ENCODE data around the gene TAAR9.
A peak's percentile ranks its signal among the peaks of the same experiment; 100 is the strongest.

Gene TAAR9

DNA sequence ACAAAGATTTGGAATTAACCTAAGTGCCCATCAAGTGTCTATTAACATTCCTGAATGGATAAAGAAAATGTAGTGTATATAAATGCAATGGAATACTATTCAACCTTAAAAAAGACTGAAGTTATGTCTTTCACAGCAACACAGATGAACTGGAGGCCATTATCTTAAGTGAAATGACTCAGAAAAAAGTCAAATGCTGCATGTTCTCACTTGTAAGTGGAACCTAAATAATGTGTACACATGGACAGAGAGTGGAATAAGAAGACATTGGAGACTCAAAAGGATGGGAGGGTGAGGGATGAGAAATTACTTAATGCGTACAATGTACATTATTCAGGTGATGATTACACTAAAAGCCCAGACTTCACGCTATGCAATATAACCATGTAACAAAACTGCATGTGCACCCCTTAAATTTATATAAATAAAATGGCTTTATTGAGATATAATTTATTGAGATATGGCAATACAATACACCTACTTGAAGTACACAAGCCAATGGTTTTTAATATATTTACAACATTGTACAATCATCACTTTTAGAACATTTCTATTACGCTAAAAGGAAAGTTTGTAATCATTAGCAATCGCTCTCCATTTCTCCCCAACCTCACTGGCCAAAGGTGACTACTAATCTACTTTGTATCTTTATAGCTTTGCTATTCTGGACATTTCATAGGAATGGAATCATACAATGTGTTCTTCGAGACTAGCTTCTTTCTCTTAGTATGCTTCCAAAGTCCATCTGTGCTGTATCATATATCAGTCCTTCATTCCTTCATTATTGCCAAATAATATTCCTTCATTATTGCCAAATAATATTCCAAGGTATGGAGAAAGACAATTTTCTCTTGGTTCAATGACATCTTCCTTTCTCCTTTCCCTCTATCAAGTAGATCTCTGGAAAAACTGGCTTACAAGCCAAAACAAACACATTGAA lies 30.9 kb upstream of the TAAR9 start:
- TF ChIP-seq POLR2AphosphoS5 (IDR thresholded peaks at IDR 0.05; ENCODE audit: low read depth, low read length) (no peak), SIN3A (IDR thresholded peaks at IDR 0.05; ENCODE audit: borderline replicate concordance, insufficient read depth, low read length) (no peak), REST (IDR thresholded peaks at IDR 0.05; ENCODE audit: insufficient read depth in 1 of 2, low read depth in 2 of 2, low read length in 2 of 2) (no peak), FOXP2 (optimal IDR thresholded peaks at IDR 0.05; ENCODE audit: borderline replicate concordance, extremely low read depth, extremely low read length, insufficient read depth) (no peak), TAF1 (IDR thresholded peaks at IDR 0.05; ENCODE audit: borderline replicate concordance, insufficient read depth, low read length) (peak; percentile 24; the same call in 1 of the 2 replicates)

- no peak for TF ChIP-seq SIN3A (IDR thresholded peaks at IDR 0.05; ENCODE audit: borderline replicate concordance, insufficient read depth, low read length)
- no peak for TF ChIP-seq POLR2AphosphoS5 (IDR thresholded peaks at IDR 0.05; ENCODE audit: low read depth, low read length)
- no peak for TF ChIP-seq REST (IDR thresholded peaks at IDR 0.05; ENCODE audit: insufficient read depth in 1 of 2, low read depth in 2 of 2, low read length in 2 of 2)
Observed at GRCh38 chr6:132511210-132511830, 26.8 kb upstream of the TAAR9 start.

- no peak for TF ChIP-seq REST (IDR thresholded peaks at IDR 0.05; ENCODE audit: insufficient read depth in 1 of 2, low read depth in 2 of 2, low read length in 2 of 2)
- no peak for TF ChIP-seq TAF1 (IDR thresholded peaks at IDR 0.05; ENCODE audit: borderline replicate concordance, insufficient read depth, low read length)
- no peak for TF ChIP-seq FOXP2 (optimal IDR thresholded peaks at IDR 0.05; ENCODE audit: borderline replicate concordance, extremely low read depth, extremely low read length, insufficient read depth)
- no peak for TF ChIP-seq POLR2AphosphoS5 (IDR thresholded peaks at IDR 0.05; ENCODE audit: low read depth, low read length)
- no peak for TF ChIP-seq SIN3A (IDR thresholded peaks at IDR 0.05; ENCODE audit: borderline replicate concordance, insufficient read depth, low read length)
Observed at GRCh38 chr6:132511831-132512220, 26.3 kb upstream of the TAAR9 start.

GRCh38 chr6:132512342-132512637 lies 25.8 kb upstream of the TAAR9 start:
- TF ChIP-seq REST (IDR thresholded peaks at IDR 0.05; ENCODE audit: insufficient read depth in 1 of 2, low read depth in 2 of 2, low read length in 2 of 2) (no peak), POLR2AphosphoS5 (IDR thresholded peaks at IDR 0.05; ENCODE audit: low read depth, low read length) (no peak), TAF1 (IDR thresholded peaks at IDR 0.05; ENCODE audit: borderline replicate concordance, insufficient read depth, low read length) (no peak), FOXP2 (optimal IDR thresholded peaks at IDR 0.05; ENCODE audit: borderline replicate concordance, extremely low read depth, extremely low read length, insufficient read depth) (no peak)
